Superior temporal gyrus (tissue), 1 donor: ENCODE data around the gene LMBR1L.

Experiments used
- DNase-seq: peaks from one replicate; pipeline ENCODE4 v3.0.0-alpha.2; 2016; ENCODE audit errors: extremely low spot score

Gene LMBR1L

GRCh38 chr12:49054096-49054495 is 56.6 kb downstream of the LMBR1L start:
- no peak for DNase-seq

- no peak for DNase-seq
Observed at GRCh38 chr12:49052451-49053208, 58.0 kb downstream of the LMBR1L start.

GRCh38 chr12:49051777-49052438 is 58.7 kb downstream of the LMBR1L start:
- no peak for DNase-seq

- DNase-seq, result no peak
Observed at GRCh38 chr12:49051373-49051764, 59.3 kb downstream of the LMBR1L start.

GRCh38 chr12:49050507-49051372 is 59.9 kb downstream of the LMBR1L start:
- no peak for DNase-seq

GRCh38 chr12:49049566-49050224 is 61.0 kb downstream of the LMBR1L start:
- no peak for DNase-seq

- DNase-seq, result no peak
Observed at GRCh38 chr12:49048953-49049352, 61.7 kb downstream of the LMBR1L start.
